Cardiac septum (tissue), 1 donor: Measurements from ENCODE around the gene GPR160. TPM values are rescaled to one million over a fixed set of nuclear protein-coding genes. Genes with fewer than 3 reads are reported as not detected.

Experiments used
- DNase-seq: peaks from one replicate; pipeline ENCODE4 v3.0.0-alpha.2; 2020; ENCODE audit warnings: low spot score
- intact Hi-C: fragments of 100-400 bp; cut with DNase I; formaldehyde crosslinking; loops from one replicate; pipeline ENCODE4 v1.14.0; 2022
- total RNA-seq: library from RNA; stranded (reverse); fragmentation: NEBNext Ultra II Directional; extraction: Animal tissue kit (Norgen Biotek cat#: 25700); gene quantifications from one replicate; pipeline ENCODE4 v1.2.1, GENCODE V29; 2021
- donor health status: DM: no; HTN: no; CAD: no.

Gene GPR160
- total RNA-seq, 1 donor from 2014 or later: 0.78 TPM

- intact Hi-C loops: no loop called here
Measured at GRCh38 chr3:170024581-170024980, 13.2 kb upstream of the GPR160 start.

GRCh38 chr3:170027233-170028102, 10.3 kb upstream of the GPR160 start:
- intact Hi-C loops: no loop called here
- DNase-seq: no peak

More at GRCh38 chr3:170024581-170024980, 13.2 kb upstream of the GPR160 start:
- no peak for DNase-seq

GRCh38 chr3:170033489-170033888, 4.3 kb upstream of the GPR160 start:
- intact Hi-C loops: no loop called here
- DNase-seq: no peak

- intact Hi-C loops: no loop called here
- peak; percentile 82 for DNase-seq
Measured at GRCh38 chr3:170038434-170039110, 777 bp downstream of the GPR160 start.

- no peak for DNase-seq
- intact Hi-C loops: no loop called here
Measured at GRCh38 chr3:170040418-170040817, 2.6 kb downstream of the GPR160 start.

- intact Hi-C loops: no loop called here
Measured at GRCh38 chr3:170043506-170043905, 5.7 kb downstream of the GPR160 start.

GRCh38 chr3:170044271-170044670, 6.5 kb downstream of the GPR160 start:
- DNase-seq: no peak
- intact Hi-C loops: no loop called here

More at GRCh38 chr3:170043506-170043905, 5.7 kb downstream of the GPR160 start:
- DNase-seq: no peak

- intact Hi-C loops: no loop called here
- no peak for DNase-seq
Measured at GRCh38 chr3:170044795-170045244, 7.0 kb downstream of the GPR160 start.

- intact Hi-C loops: no loop called here
- no peak for DNase-seq
Measured at GRCh38 chr3:170046269-170047132, 8.7 kb downstream of the GPR160 start.

GRCh38 chr3:170047133-170047404, 9.3 kb downstream of the GPR160 start:
- intact Hi-C loops: no loop called here

GRCh38 chr3:170049146-170050000, 11.6 kb downstream of the GPR160 start:
- DNase-seq: no peak
- intact Hi-C loops: no loop called here

More at GRCh38 chr3:170047133-170047404, 9.3 kb downstream of the GPR160 start:
- no peak for DNase-seq

- intact Hi-C loops: loop anchor here (10.0 kb wide), 1 partner anchor 186 kb away; the partner anchor contains the start of gene LRRC31
- no peak for DNase-seq
Measured at GRCh38 chr3:170050753-170051152, 13.0 kb downstream of the GPR160 start.

- no peak for DNase-seq
- intact Hi-C loops: loop anchor here (10.0 kb wide), 1 partner anchor 188 kb away; the partner anchor contains the start of gene LRRC31
Measured at GRCh38 chr3:170052398-170052797, 14.6 kb downstream of the GPR160 start.

GRCh38 chr3:170054204-170054603, 16.4 kb downstream of the GPR160 start:
- DNase-seq: no peak
- intact Hi-C loops: loop anchor here (10.0 kb wide), 1 partner anchor 189 kb away; the partner anchor contains the start of gene LRRC31

- intact Hi-C loops: loop anchor here (10.0 kb wide), 1 partner anchor 190 kb away; the partner anchor contains the start of gene LRRC31
- DNase-seq: no peak
Measured at GRCh38 chr3:170055209-170055608, 17.4 kb downstream of the GPR160 start.

- intact Hi-C loops: loop anchor here (10.0 kb wide), 1 partner anchor 192 kb away; the partner anchor contains the start of gene LRRC31
- DNase-seq: no peak
Measured at GRCh38 chr3:170056710-170057454, 19.1 kb downstream of the GPR160 start.

- DNase-seq: no peak
- intact Hi-C loops: loop anchor here (10.0 kb wide), 1 partner anchor 193 kb away; the partner anchor contains the start of gene LRRC31
Measured at GRCh38 chr3:170057550-170057949, 19.8 kb downstream of the GPR160 start.

GRCh38 chr3:170058127-170058526, 20.3 kb downstream of the GPR160 start:
- no peak for DNase-seq
- intact Hi-C loops: loop anchor here (10.0 kb wide), 1 partner anchor 193 kb away; the partner anchor contains the start of gene LRRC31
